ENCODE measurements around the gene SYCE3.
"Not testable (repeated sequence)": the region's sequence is repeated elsewhere in the genome, so short reads cannot be mapped to it uniquely, and the experiment has no call there.

Gene SYCE3

GRCh38 chr22:50537765-50538164 lies 25.0 kb downstream of the SYCE3 start:
- DNase-seq (ENCODE audit: low spot score): no peak
- TF ChIP-seq CTCF (IDR thresholded peaks at IDR 0.05; ENCODE audit: extremely low read depth, missing control alignments): no peak

GRCh38 chr22:50536226-50536625 lies 26.5 kb downstream of the SYCE3 start:
- DNase-seq (ENCODE audit: low spot score): no peak
- no peak for TF ChIP-seq CTCF (IDR thresholded peaks at IDR 0.05; ENCODE audit: extremely low read depth, missing control alignments)

- no peak for TF ChIP-seq CTCF (IDR thresholded peaks at IDR 0.05; ENCODE audit: extremely low read depth, missing control alignments)
Measured at GRCh38 chr22:50535113-50535512, 27.6 kb downstream of the SYCE3 start.

GRCh38 chr22:50533856-50534711 lies 28.6 kb downstream of the SYCE3 start:
- DNase-seq (ENCODE audit: low spot score): not testable (repeated sequence)

More at GRCh38 chr22:50535113-50535512, 27.6 kb downstream of the SYCE3 start:
- DNase-seq (ENCODE audit: low spot score): no peak

GRCh38 chr22:50532824-50533796 lies 29.6 kb downstream of the SYCE3 start:
- no peak for TF ChIP-seq CTCF (IDR thresholded peaks at IDR 0.05; ENCODE audit: extremely low read depth, missing control alignments)
- DNase-seq (ENCODE audit: low spot score): no peak

GRCh38 chr22:50531962-50532674 lies 30.6 kb downstream of the SYCE3 start:
- no peak for DNase-seq (ENCODE audit: low spot score)

More at GRCh38 chr22:50531962-50532674, 30.6 kb downstream of the SYCE3 start:
- no peak for TF ChIP-seq CTCF (IDR thresholded peaks at IDR 0.05; ENCODE audit: extremely low read depth, missing control alignments)

All from GM20000 (cell line).